SKM-1 treated with dmso at 0.1 percent for 144 hours (cell line): ENCODE measurements around the gene TTLL11.

Experiments
- DNase-seq: peaks from one replicate; lab custom pipeline; 2025; ENCODE audit not compliant: unreplicated experiment; lab: John Stamatoyannopoulos, UW

Gene TTLL11

GRCh38 chr9:121838746-121839669 is 254.1 kb downstream of the TTLL11 start:
- no peak for DNase-seq

GRCh38 chr9:121837113-121837961 is 255.8 kb downstream of the TTLL11 start:
- no peak for DNase-seq

- DNase-seq, result no peak
Measured at GRCh38 chr9:121836366-121836885, 256.7 kb downstream of the TTLL11 start.

GRCh38 chr9:121835587-121836365 is 257.3 kb downstream of the TTLL11 start:
- no peak for DNase-seq

GRCh38 chr9:121833061-121833460 is 260.0 kb downstream of the TTLL11 start:
- DNase-seq, result no peak

- no peak for DNase-seq
Measured at GRCh38 chr9:121831869-121832268, 261.2 kb downstream of the TTLL11 start.

- DNase-seq, result no peak
Measured at GRCh38 chr9:121830441-121831140, 262.5 kb downstream of the TTLL11 start.

GRCh38 chr9:121827251-121827967 is 265.7 kb downstream of the TTLL11 start:
- no peak for DNase-seq

GRCh38 chr9:121826711-121827110 is 266.4 kb downstream of the TTLL11 start:
- no peak for DNase-seq

GRCh38 chr9:121825031-121825691 is 267.9 kb downstream of the TTLL11 start:
- no peak for DNase-seq

GRCh38 chr9:121824651-121825030 is 268.5 kb downstream of the TTLL11 start:
- no peak for DNase-seq

- no peak for DNase-seq
Measured at GRCh38 chr9:121823451-121824169, 269.5 kb downstream of the TTLL11 start.

GRCh38 chr9:121822093-121823085 is 270.7 kb downstream of the TTLL11 start:
- no peak for DNase-seq

GRCh38 chr9:121821326-121821725 is 271.8 kb downstream of the TTLL11 start:
- DNase-seq, result no peak

- no peak for DNase-seq
Measured at GRCh38 chr9:121820286-121821005, 272.7 kb downstream of the TTLL11 start.

- no peak for DNase-seq
Measured at GRCh38 chr9:121819428-121820231, 273.5 kb downstream of the TTLL11 start.
